ENCODE data around the gene KRT17.
"Not testable (repeated sequence)": the region's sequence is repeated elsewhere in the genome, so short reads cannot be mapped to it uniquely, and the experiment has no call there.

The KRT17 gene

DNA sequence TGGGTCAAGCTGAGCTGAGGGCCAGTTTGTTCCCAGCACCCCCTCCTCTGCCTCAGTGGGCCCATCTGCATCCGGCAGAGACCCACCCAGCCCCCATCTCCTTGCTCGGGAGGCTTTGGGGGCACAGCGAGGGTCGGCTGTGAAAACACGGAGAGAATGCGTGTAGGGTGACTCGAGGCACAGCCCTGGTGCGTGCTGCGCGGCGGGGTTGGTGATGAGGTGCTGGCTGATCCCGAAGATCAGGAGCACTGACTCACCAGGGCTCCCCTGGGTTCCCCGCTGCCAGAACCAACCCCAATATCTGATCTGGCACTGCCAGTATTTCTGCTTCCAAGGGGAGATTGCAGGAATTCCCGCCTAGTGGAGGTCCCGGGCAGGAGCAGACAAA, 7.5 kb upstream of the KRT17 start:
- TF ChIP-seq, protein P1, sequence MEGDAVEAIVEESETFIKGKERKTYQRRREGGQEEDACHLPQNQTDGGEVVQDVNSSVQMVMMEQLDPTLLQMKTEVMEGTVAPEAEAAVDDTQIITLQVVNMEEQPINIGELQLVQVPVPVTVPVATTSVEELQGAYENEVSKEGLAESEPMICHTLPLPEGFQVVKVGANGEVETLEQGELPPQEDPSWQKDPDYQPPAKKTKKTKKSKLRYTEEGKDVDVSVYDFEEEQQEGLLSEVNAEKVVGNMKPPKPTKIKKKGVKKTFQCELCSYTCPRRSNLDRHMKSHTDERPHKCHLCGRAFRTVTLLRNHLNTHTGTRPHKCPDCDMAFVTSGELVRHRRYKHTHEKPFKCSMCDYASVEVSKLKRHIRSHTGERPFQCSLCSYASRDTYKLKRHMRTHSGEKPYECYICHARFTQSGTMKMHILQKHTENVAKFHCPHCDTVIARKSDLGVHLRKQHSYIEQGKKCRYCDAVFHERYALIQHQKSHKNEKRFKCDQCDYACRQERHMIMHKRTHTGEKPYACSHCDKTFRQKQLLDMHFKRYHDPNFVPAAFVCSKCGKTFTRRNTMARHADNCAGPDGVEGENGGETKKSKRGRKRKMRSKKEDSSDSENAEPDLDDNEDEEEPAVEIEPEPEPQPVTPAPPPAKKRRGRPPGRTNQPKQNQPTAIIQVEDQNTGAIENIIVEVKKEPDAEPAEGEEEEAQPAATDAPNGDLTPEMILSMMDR (IDR thresholded peaks at IDR 0.05; ENCODE audit: control insufficient read depth, insufficient read depth, low read depth, low read length, missing control alignments): no peak
- no peak for DNase-seq (ENCODE audit: low read depth)
- no peak overlapping the region for H3K4me3 ChIP-seq (ENCODE audit: control insufficient read depth, low read depth, low read length)

DNA sequence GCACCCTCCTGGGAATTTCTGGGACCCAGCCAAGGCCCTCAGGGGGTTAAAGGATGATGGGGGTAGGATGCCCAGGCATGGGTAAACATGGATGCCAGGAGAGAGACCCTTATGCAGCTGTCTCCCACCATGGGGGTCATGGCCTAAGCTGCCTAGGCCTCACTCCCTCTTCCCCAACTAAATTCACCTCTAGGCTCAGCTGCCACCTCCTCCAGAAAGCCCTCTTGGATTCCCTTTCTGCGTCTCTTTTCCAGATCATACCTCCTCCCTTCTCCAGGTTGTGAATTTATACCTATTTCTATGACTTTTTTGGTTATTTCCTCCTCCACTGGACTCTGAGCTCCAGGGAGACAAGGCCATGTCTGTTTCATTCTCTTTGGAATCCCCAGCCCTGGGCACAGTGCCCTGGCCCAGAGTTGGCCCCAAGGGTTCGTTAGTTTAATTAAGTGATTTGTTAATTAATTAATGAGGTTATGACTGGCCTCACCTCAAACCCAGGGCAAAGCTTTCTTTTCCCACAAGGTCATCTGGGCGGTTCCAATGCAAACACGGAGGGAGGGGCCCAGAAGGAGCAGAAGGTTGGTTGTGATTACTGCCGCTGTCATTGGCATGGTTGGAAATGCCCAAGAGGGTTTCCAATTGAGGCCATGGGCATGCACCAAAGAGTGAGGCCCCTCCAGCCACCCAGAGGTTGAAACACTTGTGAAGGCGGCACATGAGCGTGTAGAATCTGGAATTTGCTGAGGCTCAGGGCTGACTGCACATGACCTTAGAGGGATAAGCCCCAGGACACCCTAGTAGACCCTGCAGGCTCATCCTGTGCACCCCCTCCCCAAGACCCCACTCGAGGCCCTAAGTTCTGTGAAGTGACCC, 6.9 kb upstream of the KRT17 start:
- H3K4me3 ChIP-seq (ENCODE audit: control insufficient read depth, low read depth, low read length): no peak overlapping the region
- TF ChIP-seq, protein P1 (IDR thresholded peaks at IDR 0.05; ENCODE audit: control insufficient read depth, insufficient read depth, low read depth, low read length, missing control alignments): no peak
- no peak for DNase-seq (ENCODE audit: low read depth)

DNA sequence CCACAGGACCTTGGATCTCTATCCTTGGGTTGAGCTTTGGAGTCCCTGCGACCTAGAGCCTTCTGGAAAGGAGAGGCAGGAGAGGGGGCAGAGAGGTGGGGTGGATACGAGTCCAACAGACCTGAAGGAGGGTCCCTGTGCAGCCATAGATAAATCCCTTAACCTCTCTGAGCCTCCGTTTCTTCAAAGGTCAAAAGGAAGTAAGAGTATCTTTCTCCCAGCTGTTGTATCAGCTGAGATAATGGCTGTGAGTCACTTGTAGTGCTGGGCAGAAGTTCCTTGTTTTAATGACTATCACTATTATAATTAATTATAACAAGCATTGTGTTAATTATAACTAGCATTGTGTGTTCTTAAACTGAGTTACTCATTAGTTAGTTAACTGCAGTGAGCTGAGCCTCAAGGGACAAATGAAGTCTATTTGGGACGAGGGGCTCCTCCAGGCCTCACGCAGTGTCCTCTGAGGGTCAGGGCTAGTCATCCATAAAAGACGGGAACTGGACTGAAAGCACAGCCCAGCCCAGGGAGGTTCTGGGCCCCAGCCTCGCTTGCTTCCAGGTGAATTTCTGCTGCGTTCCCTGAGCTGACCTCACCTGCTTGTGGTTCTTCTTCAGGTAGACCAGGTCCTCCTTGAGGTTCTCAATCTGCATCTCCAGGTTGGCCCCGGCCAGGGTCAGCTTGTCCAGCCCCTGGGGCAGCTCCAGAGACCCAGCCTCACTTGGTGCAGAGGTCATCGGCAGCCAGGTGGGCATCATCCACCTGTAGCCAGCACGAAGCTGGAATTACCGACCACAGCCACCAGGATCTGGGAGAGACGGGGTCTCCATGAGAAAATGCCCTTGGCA, 5.7 kb upstream of the KRT17 start:
- no peak for DNase-seq (ENCODE audit: low read depth)
- TF ChIP-seq, protein P1 (IDR thresholded peaks at IDR 0.05; ENCODE audit: control insufficient read depth, insufficient read depth, low read depth, low read length, missing control alignments): no peak
- no peak overlapping the region for H3K4me3 ChIP-seq (ENCODE audit: control insufficient read depth, low read depth, low read length)

DNA sequence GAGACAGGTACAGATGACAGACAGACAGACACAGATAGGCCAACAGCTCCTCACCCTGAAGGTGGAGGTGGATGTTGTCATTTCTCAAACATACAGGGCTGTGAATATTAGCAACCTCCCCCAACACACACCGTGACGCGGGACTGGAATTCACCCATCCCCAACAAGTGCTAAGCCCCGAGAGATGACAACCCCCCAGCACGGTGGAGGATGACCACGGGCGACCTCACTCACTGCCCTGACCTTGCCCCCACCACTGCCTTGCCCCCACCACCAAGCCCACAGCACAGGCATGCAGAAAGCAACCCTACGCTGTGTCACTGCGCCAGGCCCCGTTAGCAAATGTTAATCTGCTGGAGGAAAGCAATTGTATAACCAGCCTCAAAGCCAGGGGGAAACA, 4.9 kb upstream of the KRT17 start:
- TF ChIP-seq, protein P1 (IDR thresholded peaks at IDR 0.05; ENCODE audit: control insufficient read depth, insufficient read depth, low read depth, low read length, missing control alignments): no peak
- DNase-seq (ENCODE audit: low read depth): no peak
- no peak overlapping the region for H3K4me3 ChIP-seq (ENCODE audit: control insufficient read depth, low read depth, low read length)

DNA sequence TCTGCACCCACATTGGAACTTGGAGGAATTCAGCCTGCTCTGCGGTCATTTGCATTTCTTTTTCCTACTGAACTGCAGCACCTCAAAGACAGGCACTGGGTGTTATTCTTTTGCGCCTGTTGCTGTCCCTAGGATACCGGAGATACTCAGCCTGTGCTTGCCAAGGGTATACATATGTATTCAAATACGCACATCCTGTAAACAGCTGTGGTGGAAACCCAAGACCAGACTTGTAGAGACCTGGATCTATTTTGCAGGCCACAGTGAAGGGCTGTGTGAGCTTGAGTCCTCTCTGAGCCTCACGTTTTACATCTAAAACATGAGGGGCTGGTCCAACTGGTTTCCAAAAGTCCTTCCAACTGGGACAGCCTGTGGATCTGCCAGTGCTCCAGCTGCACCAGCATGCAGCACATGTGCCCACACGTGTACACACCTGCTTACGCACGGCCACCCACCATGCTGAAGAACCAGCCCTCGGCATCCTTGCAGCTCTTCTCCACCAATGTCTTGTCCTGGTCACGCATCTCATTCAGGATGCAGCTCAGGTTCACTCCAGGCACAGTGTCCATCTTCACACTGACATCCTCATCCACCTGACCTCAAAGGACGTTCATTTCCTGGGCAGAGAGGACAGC, 4.4 kb upstream of the KRT17 start:
- not testable (repeated sequence) for H3K4me3 ChIP-seq (ENCODE audit: control insufficient read depth, low read depth, low read length); DNase-seq (ENCODE audit: low read depth)

DNA sequence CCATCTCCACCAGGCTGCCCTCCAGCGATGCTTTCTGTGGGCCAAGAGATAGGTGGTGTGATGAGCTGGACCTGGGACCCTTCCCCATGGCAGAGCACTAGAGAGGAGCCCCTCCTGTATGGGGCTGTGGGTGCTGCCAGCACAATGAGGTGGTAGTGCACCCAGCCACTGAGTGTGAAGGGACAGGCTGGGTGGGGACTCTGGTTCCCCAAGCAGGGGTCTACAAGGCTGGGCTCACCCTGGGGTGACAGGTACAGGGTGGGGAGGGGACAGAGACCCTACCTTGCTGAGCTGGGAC, 3.6 kb upstream of the KRT17 start:
- not testable (repeated sequence) for H3K4me3 ChIP-seq (ENCODE audit: control insufficient read depth, low read depth, low read length); DNase-seq (ENCODE audit: low read depth)

DNA sequence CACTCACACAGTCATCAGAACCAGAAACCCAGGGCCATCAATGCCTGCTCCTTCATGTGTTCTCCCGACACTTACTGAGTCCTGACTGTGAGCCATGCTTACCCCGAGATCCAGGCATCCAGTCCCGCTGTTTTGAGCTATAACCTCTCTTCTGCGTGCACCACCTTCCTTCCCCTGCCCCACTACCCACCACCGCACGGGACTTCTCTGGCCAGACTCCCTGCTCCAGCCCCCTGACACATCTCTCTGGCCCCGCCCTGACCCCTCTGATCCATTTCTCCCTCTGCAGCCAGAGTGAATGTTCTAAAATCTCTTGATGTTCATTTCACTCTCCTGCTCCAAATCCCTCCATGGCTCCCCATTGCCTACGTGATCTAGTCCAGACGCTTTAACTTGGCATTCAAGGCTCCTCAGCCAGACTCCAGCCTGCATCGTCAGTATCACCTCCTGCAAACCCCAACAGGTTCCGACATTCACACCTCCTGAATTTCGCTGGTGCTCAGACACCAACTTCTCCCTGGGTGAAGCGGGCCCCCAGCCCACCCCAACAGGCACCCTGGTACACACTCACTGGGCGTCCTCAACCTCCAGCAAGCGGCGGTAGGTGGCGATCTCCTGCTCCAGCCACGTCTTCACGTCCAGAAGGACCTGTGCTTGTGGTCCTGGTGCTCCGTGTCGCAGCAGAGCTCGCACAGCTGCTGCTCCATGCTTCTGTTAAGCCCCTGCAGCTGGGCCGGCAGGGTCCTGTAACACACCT, 3.1 kb upstream of the KRT17 start:
- TF ChIP-seq, protein P1 (IDR thresholded peaks at IDR 0.05; ENCODE audit: control insufficient read depth, insufficient read depth, low read depth, low read length, missing control alignments): no peak
- H3K4me3 ChIP-seq (ENCODE audit: control insufficient read depth, low read depth, low read length): no peak overlapping the region
- DNase-seq (ENCODE audit: low read depth): no peak

DNA sequence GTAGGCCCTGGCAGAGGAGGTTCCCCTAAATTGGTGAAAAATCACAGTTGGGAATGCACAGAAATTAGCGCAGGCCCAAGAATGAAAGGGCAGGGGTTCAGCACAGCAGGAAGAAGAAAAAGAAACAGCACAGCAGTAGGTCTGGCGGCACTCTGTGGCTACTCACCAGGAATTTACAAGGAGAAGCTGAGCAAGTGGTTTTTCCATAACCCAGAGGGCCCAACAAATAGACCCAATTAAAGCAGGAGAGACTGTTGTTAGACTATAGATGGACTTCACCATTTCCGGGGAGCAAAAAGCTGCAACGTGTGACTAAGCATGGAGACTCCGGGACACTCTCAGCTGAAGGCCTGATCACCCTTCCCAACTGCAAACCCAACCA, 2.5 kb upstream of the KRT17 start:
- not testable (repeated sequence) for DNase-seq (ENCODE audit: low read depth); H3K4me3 ChIP-seq (ENCODE audit: control insufficient read depth, low read depth, low read length)

DNA sequence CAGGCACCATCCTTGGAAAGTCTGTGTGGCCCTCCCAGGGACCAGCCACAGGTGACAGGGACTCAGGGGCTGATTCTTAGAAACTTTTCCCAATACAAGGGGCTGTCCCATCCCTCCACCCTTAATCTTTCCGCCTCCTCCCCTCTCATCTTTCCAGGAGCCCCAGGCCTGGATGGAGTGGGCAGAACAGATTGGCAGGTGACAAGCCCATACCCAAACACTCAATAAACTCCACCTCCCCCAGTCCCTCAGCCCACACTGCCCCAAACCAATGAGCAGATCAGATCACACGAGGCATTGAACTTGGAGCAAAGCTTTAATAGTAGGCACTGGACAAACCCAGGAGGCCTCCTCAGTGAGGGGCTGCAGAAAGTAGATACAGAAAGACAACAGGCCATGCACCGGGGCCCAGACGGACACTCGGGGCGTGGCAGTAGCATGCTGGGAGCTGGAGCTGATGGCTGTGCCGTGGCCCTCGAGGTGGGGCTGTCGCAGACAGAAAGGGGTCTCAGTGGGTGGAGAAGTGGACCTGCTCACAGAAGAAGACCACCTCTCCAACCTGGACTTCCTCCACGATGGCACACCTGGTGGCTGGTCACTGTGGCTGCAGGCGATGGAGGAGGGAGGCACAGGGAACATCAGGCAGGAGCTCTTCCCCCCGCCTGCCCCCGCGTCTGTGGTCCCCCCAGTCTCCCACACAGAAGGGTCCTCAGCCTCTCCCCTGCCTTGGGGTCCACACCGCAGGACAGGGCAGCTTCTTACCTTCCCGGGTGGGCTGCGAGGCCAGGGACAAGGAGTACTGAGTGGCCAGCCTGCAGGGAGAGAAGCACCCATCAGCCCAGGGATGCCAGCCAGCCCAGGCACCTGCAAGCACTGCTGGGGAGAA, 1.9 kb upstream of the KRT17 start:
- DNase-seq (ENCODE audit: low read depth); H3K4me3 ChIP-seq (ENCODE audit: control insufficient read depth, low read depth, low read length): not testable (repeated sequence)
